Measurements from ENCODE around the gene GALNTL6. TPM values are rescaled to one million over a fixed set of nuclear protein-coding genes. Genes with fewer than 3 reads are reported as not detected.

Gene GALNTL6
- total RNA-seq, 1 experiment from 2014 or later: not detected

DNA sequence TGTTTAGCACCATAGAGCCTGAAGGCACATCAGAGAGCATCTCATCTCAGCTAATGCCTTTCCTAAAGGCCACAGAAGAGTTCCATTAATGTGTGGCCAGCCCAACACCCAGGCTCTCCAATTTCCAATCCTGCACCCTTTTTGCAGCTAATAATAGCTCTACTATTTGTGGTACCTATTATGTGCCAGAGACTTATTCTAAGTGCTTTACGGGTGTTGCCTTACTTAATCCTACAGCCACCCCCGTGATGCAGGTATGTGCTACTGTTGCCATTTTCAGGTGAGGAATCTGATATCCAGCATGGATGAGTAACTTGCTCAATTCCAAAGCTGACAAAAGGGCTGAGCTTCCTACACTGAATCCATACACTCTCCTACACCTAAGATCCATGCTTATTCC is 1137.8 kb downstream of the GALNTL6 start:
- Histone ChIP-seq H3K79me1 (ENCODE audit: insufficient read depth, low read depth, low read length, poor library complexity, severe bottlenecking) (no peaks in the 10 kb centered on the region), H3K27me3 (ENCODE audit: insufficient read depth, low read length) (no peaks in the 10 kb centered on the region), H3K4me2 (ENCODE audit: insufficient read depth, insufficient read length, low read length) (no peak overlapping the region), H4K8ac (replicated peaks; ENCODE audit: insufficient read length, low read depth, low read length) (no peak overlapping the region), H3K18ac (ENCODE audit: insufficient read length, low read depth, low read length) (no peak overlapping the region), H2BK20ac (ENCODE audit: low read depth, low read length, poor library complexity, severe bottlenecking) (no peak overlapping the region), H3K79me2 (ENCODE audit: insufficient read depth, low read length) (no peaks in the 10 kb centered on the region), H3K4ac (ENCODE audit: low read depth, low read length) (no peak overlapping the region), H3K14ac (ENCODE audit: insufficient read depth, low read length) (no peak overlapping the region), H2BK15ac (ENCODE audit: low read depth, low read length) (no peak overlapping the region), H2AK5ac (ENCODE audit: insufficient read length, low read length) (no peak overlapping the region), H2BK120ac (ENCODE audit: low read depth, low read length, poor library complexity, severe bottlenecking) (no peak overlapping the region), H3K23ac (ENCODE audit: insufficient read length, low read depth, low read length) (no peak overlapping the region), H3K4me1 (ENCODE audit: insufficient read depth, low read length) (no peaks in the 10 kb centered on the region), H3K27ac (ENCODE audit: insufficient read length, low read depth, low read length) (no peak overlapping the region), H4K20me1 (ENCODE audit: control insufficient read depth, insufficient read depth, insufficient read length) (no peaks in the 10 kb centered on the region), H4K91ac (ENCODE audit: insufficient read length, low read depth, low read length) (no peak overlapping the region), H2BK12ac (ENCODE audit: insufficient read length, low read depth, low read length) (no peak overlapping the region), H3K9me3 (ENCODE audit: control insufficient read depth, low read depth, low read length) (no peaks in the 10 kb centered on the region), H3K23me2 (ENCODE audit: insufficient read length, low read depth, low read length, poor library complexity, severe bottlenecking) (no peaks in the 10 kb centered on the region), H3K56ac (ENCODE audit: insufficient read length, low read depth, low read length) (no peak overlapping the region), H3T11ph (ENCODE audit: low read length) (no peak overlapping the region), H4K5ac (ENCODE audit: insufficient read length, low read depth, low read length) (no peak overlapping the region), H3K9ac (ENCODE audit: extremely low read depth, insufficient read length, low read length) (no peak overlapping the region), H2BK5ac (ENCODE audit: insufficient read length, low read length) (no peak overlapping the region), H2AFZ (ENCODE audit: low read length) (no peak overlapping the region)
- no peaks in the 10 kb centered on the region for H3K9me3 Mint-ChIP-seq
- no CpG with 5 or more reads among the region's 2 CpGs for WGBS (ENCODE audit: extremely low coverage, insufficient read length, low lambda C conversion rate)
- no peak for DNase-seq
- no peaks in the 10 kb centered on the region for H3K36me3 Mint-ChIP-seq (ENCODE audit: insufficient read depth in 1 of 3, low read depth in 3 of 3)
- H3K4me1 Mint-ChIP-seq: peaks cover 5 to 11% of the 10 kb centered on the region in 2 experiments; a peak in 3 of 4 replicates
- H3K4me3 Mint-ChIP-seq: no peak overlapping the region
- H3K27ac Mint-ChIP-seq: no peak overlapping the region
- TF ChIP-seq, protein P1, sequence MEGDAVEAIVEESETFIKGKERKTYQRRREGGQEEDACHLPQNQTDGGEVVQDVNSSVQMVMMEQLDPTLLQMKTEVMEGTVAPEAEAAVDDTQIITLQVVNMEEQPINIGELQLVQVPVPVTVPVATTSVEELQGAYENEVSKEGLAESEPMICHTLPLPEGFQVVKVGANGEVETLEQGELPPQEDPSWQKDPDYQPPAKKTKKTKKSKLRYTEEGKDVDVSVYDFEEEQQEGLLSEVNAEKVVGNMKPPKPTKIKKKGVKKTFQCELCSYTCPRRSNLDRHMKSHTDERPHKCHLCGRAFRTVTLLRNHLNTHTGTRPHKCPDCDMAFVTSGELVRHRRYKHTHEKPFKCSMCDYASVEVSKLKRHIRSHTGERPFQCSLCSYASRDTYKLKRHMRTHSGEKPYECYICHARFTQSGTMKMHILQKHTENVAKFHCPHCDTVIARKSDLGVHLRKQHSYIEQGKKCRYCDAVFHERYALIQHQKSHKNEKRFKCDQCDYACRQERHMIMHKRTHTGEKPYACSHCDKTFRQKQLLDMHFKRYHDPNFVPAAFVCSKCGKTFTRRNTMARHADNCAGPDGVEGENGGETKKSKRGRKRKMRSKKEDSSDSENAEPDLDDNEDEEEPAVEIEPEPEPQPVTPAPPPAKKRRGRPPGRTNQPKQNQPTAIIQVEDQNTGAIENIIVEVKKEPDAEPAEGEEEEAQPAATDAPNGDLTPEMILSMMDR (conservative IDR thresholded peaks at IDR 0.05): no peak
- H3K27me3 Mint-ChIP-seq (ENCODE audit: low read depth): peaks cover 1% of the 10 kb centered on the region; the same call in 1 of the 2 replicates
